Vagina (tissue), 2 donors: ENCODE results near the gene CZIB.

Source experiments
- POLR2A ChIP-seq, 2 donors: fragments of 450-650 bp; IDR thresholded peaks; one replicate each; pipeline ENCODE4 v1.6.1; 2017; ENCODE audit warnings: antibody characterized with exemption in 2 of 2, mild to moderate bottlenecking in 2 of 2, moderate library complexity in 2 of 2
- POLR2AphosphoS5 ChIP-seq, 2 donors: sonication (generic); formaldehyde crosslinking; IDR thresholded peaks; one replicate each; pipeline ENCODE4 v1.9.0; 2017; ENCODE audit warnings: antibody characterized with exemption in 2 of 2, mild to moderate bottlenecking in 2 of 2, low read depth in 1 of 2; ENCODE audit not compliant: insufficient read depth in 1 of 2
- TF ChIP-seq, protein P1 (sequence below), 3 experiments: fragments of 450-650 bp in 2 of 3; fragments of 200-600 bp in 1 of 3; sonication (generic) in 1 of 3; IDR thresholded peaks; one replicate each; pipeline ENCODE4 v1.5.1; 2017 to 2019; ENCODE audit warnings: antibody characterized with exemption in 3 of 3, mild to moderate bottlenecking in 2 of 3, moderate library complexity in 2 of 3

- TF ChIP-seq, protein P1, sequence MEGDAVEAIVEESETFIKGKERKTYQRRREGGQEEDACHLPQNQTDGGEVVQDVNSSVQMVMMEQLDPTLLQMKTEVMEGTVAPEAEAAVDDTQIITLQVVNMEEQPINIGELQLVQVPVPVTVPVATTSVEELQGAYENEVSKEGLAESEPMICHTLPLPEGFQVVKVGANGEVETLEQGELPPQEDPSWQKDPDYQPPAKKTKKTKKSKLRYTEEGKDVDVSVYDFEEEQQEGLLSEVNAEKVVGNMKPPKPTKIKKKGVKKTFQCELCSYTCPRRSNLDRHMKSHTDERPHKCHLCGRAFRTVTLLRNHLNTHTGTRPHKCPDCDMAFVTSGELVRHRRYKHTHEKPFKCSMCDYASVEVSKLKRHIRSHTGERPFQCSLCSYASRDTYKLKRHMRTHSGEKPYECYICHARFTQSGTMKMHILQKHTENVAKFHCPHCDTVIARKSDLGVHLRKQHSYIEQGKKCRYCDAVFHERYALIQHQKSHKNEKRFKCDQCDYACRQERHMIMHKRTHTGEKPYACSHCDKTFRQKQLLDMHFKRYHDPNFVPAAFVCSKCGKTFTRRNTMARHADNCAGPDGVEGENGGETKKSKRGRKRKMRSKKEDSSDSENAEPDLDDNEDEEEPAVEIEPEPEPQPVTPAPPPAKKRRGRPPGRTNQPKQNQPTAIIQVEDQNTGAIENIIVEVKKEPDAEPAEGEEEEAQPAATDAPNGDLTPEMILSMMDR (IDR thresholded peaks at IDR 0.05): no peak
- no peak for TF ChIP-seq POLR2A (IDR thresholded peaks at IDR 0.05)
- no peak for TF ChIP-seq POLR2AphosphoS5 (IDR thresholded peaks at IDR 0.05; ENCODE audit: insufficient read depth in 1 of 2, low read depth in 1 of 2)
Observed at GRCh38 chr1:53210352-53210751, 10.1 kb downstream of the CZIB start.
